Ureter (tissue), 1 donor: ENCODE data around the gene MRM2. TPM values are rescaled to one million over a fixed set of nuclear protein-coding genes. Genes with fewer than 3 reads are reported as not detected.
"Not testable (repeated sequence)": the region's sequence is repeated elsewhere in the genome, so short reads cannot be mapped to it uniquely, and the experiment has no call there.

Experiments used
- DNase-seq: peaks from one replicate; pipeline ENCODE4 v3.0.0-alpha.2; 2020; ENCODE audit warnings: low spot score
- total RNA-seq: library from RNA; stranded (reverse); gene quantifications from one replicate; pipeline ENCODE4 v1.2.4, GENCODE V29; 2023
- donor health status: DM: yes; HTN: yes; CAD: no.

The MRM2 gene
- total RNA-seq: 34.2 TPM

DNA sequence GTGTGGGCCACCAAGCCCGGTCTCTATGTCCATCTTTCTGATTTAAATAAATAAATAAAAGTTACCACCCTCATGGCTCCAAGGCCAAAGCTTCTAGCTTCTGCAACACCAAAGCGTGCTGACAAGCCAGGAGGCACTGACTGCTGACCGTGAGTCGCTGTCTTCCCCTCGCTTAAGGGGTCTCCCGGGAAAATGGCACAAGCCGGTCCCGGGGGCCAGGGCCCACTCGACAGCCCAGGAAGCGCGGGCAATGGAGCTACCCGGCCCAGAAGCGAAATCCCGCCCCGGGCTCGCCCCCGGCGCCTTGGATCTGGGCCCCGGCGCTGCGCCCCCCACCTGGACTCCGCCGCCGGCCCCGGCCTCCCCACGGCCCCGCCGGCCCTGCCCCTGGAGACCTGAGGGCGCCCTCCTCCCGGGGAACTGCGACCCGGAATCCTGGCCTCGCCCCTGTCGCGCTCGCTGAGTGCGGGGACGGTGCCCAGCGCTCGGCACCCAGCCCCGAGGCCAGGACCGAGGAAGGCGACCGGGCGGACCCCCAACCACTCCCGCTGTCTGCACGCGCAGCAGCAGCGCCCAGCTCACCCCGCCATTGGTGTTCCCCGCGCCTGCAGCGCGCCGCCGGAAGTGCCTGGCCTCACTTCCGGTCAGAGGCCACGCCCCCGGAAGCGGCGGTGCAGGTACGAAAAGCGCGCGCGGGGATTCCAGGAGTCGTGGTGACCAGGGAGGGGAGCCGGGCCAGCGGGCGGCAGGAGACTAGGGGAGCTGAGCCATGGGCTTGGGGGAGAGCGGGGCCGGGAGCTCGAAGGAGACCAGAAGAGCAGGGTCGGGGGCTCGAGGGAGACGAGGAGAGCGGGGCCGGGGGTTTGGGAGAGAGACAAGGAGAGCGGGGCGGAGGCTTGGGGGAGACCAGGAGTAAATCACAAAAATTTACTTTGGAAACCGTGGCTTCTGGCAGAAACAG is at the start of gene MRM2, which contains the start of gene NUDT1:
MRM2 (minus strand) TSS at position 626 of the 961 bp plus-strand sequence; CDS start at position 590, 36 bp downstream.
NUDT1 (plus strand) TSS at position 647 of the 961 bp plus-strand sequence. CDS start 2,349 bp downstream, outside the sequence.
- DNase-seq: peak; percentile 82

DNA sequence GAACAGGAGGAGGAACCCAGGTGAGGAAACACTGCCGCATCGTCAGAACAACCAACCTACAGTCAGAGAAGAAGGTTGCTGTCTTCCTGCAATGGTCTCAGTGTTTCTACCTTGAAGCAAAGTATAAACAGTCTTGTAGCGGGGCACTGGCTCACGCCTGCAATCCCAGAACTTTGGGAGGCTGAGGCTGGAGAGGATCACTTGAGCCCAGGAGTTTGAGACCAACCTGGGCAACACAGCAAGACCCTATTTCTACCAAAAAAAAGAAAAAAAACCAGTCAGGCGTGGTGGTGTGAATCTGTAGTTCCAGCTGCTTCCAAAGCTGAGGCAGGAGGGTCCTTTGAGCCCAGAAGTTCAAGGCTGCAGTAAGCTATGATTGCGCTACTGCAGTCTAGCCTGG is 48.9 kb upstream of the MRM2 start:
- no peak for DNase-seq

DNA sequence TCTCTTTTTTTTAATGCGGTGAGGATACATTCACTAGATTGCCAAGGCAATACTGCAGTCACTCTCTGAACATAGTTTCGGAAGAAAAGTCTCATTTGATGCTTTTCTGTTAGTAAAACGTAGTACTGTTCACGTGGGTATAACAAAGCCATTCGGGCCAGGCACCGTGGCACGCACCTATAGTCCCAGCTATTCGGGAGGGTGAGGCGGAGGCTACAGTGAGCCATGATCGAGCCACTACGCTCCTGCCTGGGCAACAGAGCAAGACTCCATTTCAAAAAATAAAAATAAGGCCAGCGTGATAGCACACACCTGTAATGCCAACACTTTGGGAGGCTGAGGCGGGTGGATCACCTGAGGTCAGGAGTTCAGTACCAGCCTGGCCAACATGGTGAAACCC is 47.6 kb upstream of the MRM2 start:
- DNase-seq: no peak

DNA sequence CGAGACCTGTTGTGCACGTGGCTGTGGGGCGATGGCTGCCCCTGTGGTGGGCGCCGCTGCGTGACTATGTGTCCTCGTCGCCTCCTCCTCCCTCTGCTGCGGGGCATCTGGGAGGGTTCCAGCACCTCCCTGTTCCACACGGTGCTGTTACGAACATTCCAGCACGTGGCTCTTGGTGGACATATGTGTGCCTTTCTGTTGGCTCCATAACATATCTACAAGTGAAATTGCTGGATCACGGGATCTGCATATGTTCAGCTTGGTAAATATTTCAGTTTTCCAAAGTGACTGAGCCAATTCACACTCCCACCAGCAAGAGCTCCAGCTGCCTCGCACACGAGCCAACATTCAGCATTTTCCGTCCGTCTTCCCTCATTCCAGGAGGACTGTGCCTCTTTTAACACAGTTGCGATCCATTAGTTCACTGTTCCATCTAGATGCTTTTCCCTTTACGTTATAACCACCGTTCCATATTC is 47.1 kb upstream of the MRM2 start:
- no peak for DNase-seq

DNA sequence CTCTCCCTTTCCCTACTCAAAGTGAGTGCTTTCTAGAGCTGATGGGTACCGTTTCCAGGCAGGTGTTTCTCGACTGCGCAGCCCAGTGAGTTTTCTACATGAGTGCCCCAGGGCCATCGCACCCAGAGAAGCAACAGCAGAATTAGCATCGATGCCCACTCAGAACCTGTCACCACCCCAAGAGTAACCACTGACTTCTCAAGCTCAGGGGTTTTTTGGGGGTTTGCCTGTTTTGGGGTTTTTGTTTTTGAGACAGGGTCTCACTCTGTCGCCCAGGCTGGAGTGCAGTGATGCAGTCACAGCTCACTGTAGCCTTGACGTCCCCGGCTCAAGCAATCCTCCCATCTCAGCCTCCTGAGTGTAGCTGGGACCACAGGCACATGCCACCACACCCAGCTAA is 46.5 kb upstream of the MRM2 start:
- DNase-seq: no peak

DNA sequence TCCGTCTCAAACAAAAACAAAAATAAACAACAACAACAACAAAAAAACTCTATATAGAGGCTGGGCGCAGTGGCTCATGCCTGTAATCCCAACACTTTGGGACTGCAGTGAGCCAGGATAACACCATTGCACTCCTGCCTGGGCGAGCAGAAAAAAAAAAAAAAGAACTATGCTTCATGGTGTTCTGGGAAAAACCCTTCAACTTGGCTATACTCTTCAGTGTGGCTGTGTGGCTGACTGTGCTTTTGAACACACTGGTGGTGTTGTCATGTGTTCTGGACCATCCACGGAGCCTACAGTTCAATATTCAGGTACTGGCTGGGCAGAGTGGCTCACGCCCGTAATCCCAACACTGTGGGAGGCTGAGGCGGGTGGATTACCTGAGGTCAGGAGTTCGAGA is 45.7 kb upstream of the MRM2 start:
- DNase-seq: no peak

DNA sequence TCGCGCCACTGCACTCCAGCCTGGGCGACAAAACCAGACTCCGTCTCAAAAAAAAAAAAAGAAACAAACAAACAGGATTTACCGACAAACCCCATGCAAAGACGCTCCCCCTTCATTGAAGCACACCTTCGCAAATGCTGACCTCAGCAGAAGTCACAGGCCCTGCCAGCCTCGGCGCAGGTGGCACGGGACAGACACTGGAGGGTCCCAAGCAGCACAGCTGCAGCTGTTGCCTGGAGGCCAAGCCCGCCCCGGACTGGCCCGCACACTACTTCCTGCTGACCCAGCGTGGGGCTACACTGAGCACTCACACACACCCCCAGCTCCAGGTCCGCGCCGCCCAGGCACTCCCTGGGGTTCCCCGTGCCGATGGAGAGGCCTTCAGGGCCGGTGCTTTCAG is 41.1 kb upstream of the MRM2 start:
- DNase-seq: no peak

DNA sequence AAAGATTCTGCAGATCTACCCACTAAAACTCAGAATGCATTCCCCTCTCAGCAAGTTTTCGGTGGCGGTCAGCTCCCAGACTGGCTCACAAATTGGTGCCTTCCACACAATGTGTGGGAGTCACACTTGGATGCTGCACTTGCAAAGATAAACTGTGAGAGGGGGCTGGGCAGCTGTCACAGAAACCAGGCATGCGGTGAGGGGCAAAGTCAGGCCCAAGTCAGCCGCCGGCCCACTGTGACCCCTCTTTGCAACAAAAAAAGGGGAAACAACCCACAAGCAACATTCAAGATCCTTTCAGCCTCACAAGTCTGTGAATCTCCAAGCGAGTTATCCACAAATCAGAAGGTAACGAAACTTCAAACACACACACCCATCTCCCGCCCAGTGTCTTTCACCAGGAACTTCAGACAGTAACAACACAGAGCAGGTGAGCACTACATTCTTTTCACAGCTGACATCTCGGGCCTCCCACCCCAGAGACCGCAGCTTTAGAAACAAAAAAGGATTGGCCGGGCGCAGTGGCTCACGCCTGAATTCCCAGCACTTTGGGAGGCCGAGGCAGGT is 40.3 kb upstream of the MRM2 start:
- DNase-seq: no peak

DNA sequence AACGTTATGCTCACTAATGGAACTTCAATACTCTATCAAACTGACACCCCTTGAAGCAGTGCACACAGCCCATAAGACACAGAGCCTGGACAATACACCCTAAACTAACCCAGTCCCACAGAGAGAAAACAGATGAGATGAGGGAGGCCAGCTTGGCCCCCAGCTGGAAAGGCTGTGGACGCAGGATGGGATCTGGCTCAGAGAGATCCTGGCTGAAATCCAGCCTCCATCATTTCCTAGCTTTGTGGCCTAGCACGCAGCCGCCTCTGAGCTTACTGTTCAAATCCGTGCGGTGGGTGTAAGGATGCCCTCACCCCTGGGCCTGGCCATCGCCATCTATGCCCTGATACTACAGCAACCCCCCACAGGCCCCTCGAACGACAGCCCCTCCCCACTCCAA is 39.5 kb upstream of the MRM2 start:
- no peak for DNase-seq

DNA sequence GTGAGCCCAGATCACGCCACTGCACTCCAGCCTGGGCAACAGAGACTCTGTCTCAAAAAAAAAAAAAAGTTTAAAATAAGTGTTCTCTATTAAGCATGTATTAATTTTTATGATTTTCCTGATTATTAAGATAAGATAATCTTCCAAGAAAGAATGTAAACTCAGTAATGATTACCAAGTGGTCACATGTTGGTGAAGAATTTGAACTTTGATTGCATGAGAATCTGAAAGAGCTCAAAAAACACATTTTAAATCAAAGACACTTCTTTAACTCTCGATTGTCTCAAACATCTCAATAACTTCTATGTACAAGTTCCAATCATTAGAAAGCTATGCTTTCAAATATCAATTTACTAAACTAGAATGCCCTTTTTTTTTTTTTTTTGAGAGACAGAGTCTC is 38.4 kb upstream of the MRM2 start:
- no peak for DNase-seq

DNA sequence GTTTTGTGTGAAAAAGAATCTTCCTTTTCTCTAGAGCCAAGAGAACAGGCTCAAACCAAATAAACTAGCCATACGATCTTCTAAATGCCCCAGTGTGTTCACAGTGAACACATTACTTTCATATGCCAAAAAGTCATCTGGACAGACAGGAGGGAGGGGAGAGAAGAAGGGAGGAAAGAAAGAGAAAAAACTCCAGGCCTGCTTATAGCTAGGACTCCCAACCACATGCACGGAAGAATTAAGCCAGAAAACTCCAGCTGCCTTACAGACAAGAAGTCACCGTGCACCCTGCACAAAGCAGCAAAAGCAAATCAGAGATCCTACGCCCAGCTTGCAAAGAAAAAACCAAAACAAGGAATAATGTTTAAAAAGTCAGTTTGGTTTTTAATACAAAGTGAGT is 37.9 kb upstream of the MRM2 start:
- DNase-seq: no peak

DNA sequence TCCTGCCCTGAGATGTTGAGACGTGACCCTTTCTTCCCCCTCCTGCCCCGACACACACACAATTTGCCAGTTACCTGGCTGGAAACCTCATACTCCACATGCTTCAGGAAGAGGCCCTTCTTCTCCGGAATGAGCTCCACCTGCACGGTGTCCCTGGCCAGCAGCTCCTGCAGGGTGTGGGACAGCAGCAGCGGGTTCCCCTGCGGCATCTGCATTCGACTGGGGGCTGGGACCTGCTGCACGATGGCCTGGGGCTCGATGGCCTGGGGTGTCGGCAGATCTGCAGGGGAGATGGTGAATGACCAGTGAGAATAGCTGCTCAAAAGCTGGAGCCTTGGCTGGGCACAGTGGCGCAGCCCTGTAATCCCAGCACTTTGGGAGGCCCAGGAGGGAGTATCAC is 36.0 kb upstream of the MRM2 start:
- DNase-seq: no peak

DNA sequence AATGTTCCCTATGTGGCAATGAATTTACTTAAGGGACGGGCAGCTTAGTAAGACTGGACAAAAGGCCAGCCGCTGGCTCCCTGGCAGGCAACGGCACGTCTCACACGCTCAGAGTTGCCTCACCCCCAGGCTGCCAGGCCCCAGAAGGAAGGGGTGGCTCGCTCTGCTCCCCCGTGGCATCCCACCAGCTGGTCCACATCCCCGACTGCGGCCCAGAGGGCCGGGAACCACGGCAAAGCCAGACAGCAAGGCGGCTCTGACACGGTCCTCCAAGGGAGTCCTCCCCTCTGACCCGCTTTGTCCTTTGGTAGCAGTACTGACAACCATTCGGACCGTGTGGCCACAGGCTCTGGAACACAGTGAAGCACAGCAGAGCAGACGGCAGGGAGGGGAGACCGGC is 34.1 kb upstream of the MRM2 start:
- no peak for DNase-seq

DNA sequence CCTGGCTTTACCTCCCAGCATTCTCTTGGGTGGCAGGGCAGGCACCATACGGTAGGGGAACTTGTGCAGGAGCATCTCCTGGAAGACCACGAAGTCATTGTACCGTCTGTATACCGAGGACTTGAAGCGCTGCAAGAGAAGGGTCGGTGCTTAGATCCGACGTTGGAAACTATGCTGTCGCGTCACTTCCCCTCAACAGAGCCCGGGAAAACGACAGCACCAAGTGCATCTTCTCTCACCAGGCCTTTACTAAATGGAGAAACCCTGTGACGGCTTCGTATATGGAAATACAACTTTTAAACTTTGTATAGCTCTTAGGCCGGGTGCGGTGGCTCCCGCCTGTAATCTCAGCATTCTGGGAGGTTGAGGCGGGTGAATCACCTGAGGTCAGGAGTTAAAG is 33.1 kb upstream of the MRM2 start:
- DNase-seq: no peak

DNA sequence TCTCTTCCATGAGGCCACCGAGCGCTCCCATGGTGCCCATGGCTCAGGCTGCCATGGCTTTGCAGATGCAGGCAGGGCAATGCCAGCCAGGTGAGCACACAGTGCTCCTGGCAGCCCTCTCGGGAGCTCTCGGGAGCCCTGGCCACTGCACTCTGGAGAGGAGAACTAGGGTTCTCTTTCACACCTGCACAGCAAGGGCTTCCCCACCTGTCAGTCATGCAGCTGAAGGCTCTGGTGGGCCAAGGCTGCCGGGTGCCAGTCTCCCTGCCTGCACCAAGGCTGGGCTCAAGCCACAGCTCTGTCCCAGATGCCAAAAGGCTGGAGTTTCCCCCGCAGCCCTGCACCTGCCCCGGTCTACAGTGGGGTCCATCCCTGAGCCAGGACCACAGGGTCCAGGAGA is 32.7 kb upstream of the MRM2 start:
- no peak for DNase-seq

DNA sequence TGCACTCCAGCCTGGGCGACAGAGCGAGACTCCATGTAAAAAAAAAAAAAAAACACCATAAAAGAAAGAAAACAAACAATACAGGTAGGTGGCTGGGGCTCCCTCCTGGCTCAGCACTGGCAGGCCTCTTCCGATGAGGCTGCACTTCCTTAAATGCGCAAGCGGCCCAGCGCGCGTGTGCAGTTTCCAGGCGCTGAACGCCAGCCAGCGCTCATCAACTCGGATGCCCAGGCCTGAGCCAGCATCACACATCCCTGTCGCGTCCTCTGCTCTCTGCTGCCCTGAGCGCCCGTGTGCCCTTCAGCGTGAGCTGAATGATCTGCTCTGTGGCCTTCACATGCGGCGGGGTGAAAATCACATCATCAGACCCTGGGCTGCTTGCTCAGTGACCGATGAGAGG is 31.9 kb upstream of the MRM2 start:
- no peak for DNase-seq

DNA sequence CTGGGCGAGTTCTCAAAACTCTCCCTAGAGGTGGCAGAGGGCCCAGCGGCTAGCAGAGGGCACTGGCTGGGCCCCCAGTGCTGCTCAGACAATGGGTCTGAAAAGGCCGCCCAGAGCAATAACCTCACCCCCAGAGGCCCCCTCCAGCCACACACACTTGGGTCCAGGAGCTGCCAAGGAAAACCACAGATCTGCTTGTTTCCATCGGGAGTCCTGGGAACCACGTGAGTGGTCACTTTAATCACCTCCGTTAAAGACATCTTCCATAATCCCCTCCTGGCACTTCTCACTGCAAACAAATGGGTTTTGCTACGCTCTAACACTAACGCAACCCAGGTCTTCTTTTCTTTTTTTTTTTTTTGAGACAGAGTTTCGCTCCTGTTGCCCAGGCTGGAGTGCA is 30.0 kb upstream of the MRM2 start:
- DNase-seq: no peak

DNA sequence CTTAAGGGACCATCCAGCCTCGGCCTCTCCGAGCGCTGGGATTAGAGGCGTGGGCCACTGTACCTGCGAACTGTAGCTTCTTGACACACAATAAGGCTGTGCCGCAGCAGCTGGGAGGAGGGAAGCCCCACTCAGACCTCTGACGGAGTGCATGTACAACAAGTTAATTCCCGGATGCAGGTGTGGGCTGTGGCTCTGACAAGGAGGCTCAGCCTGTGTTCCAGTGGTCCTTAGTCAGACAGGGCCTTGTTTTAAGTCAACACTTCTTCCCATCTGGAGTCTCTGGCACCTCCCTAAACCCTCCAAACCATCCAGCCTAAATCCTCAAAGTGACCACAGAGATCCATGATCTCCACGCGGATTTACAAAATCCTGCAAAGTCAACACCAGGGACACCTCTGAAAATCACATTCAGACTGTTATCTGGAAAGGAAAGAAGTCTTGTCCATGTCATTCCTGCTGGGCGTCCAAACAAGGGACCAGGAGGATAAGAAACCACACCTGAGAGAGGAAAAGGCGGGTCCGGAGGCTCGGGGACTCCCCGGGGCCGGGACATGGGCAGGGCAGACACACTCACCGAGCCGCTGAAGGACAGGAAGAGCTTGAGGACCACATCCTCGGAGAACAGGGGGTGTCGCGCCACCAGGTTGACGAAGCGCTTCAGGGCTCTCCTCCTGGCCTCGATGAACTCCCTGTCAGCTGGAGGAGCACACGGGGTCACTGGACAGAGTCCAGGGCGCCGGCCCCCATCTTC is 29.4 kb upstream of the MRM2 start:
- no peak for DNase-seq

DNA sequence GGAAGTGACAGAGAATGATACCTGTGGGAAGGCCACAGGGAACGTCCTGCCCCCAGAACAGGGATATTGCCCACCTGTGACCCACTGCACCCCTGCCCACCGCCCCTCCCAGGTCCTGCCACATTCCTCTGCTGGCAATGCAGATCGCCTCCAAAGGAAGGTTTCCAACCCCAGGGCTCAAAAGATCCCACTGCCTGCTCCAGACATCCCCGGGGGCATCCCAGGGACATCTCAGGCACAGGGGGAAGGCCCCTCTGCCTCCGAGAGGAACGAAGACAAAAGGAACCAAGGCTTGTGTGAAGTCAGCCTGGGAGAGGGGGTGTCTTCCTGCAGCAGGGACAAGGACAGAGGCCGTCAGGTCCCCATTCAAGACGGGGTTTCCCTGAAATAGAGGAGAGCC is 28.5 kb upstream of the MRM2 start:
- no peak for DNase-seq

DNA sequence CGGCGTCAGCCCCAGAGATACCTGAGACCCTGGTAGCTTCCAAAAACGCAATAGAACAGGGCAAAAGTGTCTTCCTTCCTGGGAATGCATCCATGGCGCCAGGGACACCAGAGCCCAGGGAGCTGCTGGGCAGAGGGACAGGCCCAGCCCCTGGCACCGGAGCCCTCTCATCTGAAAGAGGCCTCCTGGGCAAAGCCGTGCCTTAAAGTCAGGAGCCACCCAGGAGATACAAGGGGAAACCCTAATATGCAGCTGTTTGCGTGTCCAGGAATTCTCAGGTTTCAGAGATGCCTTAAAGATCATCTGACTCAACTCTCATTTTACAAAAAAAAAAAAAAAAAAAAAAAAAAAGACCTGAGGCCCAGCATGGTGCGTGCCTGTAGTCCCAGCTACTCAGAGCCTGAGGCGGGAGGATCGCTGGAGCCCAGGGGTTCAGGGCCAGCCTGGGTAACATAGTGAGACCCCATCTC is 28.0 kb upstream of the MRM2 start:
- no peak for DNase-seq

DNA sequence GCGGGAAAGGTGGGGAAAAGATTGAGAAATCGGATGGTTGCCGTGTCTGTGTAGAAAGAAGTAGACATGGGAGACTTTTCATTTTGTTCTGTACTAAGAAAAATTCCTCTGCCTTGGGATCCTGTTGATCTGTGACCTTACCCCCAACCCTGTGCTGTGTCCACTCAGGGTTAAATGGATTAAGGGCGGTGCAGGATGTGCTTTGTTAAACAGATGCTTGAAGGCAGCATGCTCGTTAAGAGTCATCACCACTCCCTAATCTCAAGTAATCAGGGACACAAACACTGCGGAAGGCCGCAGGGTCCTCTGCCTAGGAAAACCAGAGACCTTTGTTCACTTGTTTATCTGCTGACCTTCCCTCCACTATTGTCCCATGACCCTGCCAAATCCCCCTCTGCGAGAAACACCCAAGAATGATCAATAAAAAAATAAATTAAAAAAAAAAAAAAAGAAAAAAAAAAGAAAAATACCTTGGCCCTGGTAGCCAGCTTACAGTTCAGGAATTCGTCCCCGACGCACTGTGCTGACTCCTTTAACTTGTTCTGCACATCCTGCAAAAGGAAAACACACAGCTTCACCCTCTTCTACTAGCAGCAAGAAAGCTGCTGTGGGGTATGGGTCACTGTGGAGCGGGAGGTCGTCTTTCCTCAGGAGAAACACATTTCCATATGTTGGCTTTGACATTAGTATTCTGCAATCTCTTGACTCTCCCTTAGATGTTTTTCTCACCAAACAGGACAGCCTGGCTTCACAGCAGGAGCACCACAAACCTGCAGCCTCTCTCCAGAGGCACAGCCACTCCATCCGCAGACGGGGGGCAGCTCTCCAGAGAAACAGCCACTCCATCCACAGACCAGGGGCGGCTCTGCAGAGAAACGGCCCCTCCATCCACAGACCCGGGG is 27.3 kb upstream of the MRM2 start:
- DNase-seq: not testable (repeated sequence)
